Measurements from ENCODE around the gene COMMD6.

The COMMD6 gene

GRCh38 chr13:75518439-75519088 is 19.1 kb downstream of the COMMD6 start:
- DNase-seq: no peak

GRCh38 chr13:75514080-75514995 is 23.3 kb downstream of the COMMD6 start:
- no peak for DNase-seq

DNA sequence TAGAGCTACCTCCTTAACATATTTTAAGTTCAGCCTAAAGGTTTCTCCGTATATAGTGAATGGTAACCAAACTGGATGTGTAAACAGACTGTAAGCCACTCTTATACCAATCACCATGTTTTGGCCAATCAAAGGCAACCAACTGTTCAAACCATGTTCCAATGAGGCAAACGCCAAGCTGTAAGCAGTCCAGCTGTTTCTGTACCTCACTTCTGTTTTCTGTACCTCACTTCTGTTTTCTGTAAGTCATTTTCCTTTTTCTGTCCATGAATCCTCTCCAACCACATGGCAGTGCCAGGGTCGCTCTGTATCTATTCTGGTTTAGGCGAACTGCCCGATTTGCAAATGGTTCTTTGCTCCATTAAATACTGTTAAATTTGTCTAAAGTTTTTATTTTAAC is 24.4 kb downstream of the COMMD6 start:
- DNase-seq: no peak

DNA sequence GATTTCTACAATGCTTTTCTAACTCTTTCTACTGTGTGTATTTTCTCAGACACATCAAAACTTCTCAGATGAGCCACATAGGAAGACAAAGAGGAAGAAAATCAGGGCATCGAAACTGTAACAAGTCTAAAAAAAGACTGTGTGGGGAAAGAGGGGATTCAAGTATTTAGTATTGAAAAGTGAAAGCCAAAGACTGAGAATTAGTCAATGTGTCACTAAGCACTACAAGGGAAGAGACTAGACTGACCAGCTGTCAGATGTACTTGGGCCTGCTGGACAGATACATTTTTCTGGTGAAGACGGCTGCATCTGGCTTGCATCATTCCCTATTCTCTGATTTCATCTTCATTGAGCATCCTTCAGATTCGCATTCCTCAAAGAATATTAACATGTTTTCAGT is 25.4 kb downstream of the COMMD6 start:
- no peak for DNase-seq

GRCh38 chr13:75511051-75511625 is 26.5 kb downstream of the COMMD6 start:
- DNase-seq: no peak

GRCh38 chr13:75508002-75508548 is 29.6 kb downstream of the COMMD6 start:
- DNase-seq: no peak

GRCh38 chr13:75507027-75508001 is 30.3 kb downstream of the COMMD6 start:
- DNase-seq: no peak

DNA sequence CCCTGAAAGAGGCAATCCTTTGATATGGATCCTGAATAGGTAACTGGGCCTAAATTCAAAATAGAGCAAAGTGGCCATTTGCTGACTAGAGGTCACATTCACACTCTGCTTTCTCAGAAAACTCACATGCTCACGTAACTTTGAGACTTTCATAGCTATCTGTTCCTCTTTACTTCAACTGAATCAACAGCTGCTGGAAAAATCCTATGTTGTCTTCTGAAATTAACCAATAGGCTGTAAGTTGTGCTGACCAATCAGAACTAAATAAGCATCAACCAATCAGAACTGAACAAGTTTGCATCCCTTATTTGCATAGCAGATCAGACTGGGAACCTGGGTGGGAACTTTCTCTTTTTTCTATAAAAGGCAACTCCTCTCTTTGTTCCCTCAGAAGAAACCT is 31.6 kb downstream of the COMMD6 start:
- DNase-seq: no peak

- DNase-seq: no peak
Measured at GRCh38 chr13:75505327-75505726, 32.3 kb downstream of the COMMD6 start.

DNA sequence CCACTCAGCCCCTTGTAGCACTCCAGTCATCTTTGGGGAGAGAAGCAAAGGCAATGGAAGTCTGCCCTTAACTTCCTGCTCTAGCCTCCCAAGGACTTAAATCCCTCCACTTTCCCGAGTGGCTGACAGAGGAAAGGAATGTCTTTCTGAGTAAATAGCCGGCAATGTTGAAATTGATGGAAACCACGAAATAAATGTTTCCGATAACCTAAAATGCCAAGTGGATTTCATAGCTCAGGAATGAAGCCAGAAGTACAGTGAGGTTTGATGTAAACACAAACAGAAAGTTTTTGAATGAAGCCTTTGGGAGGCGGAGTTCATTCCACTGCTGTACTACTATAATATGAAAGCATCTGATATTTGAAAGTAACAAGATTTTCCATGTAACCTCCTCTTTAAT is 41.7 kb downstream of the COMMD6 start:
- DNase-seq: no peak

DNA sequence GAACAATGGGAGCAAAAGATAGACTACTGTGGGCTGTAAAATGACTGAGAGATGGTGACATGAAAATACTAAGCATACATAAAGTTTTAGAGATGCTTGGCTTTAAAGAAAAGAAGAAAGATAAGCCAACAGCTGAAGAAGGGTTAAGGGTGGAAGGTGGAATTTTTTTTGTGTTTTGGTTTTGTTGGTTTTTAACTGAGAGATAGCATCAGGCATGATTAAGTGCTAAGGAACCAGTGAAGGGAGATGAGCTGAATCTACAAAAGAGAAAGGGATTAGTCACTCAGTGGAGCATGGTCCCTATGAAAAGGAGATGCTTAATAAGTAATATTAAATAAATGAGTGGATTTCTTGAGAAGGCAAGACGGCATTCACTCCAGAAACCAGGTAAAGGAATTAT is 43.1 kb downstream of the COMMD6 start:
- DNase-seq: no peak

- DNase-seq: no peak
Measured at GRCh38 chr13:75493156-75493555, 44.5 kb downstream of the COMMD6 start.

GRCh38 chr13:75492389-75492788 is 45.3 kb downstream of the COMMD6 start:
- no peak for DNase-seq

GRCh38 chr13:75491376-75491775 is 46.3 kb downstream of the COMMD6 start:
- no peak for DNase-seq

- no peak for DNase-seq
Measured at GRCh38 chr13:75489502-75490263, 48.0 kb downstream of the COMMD6 start.

DNA sequence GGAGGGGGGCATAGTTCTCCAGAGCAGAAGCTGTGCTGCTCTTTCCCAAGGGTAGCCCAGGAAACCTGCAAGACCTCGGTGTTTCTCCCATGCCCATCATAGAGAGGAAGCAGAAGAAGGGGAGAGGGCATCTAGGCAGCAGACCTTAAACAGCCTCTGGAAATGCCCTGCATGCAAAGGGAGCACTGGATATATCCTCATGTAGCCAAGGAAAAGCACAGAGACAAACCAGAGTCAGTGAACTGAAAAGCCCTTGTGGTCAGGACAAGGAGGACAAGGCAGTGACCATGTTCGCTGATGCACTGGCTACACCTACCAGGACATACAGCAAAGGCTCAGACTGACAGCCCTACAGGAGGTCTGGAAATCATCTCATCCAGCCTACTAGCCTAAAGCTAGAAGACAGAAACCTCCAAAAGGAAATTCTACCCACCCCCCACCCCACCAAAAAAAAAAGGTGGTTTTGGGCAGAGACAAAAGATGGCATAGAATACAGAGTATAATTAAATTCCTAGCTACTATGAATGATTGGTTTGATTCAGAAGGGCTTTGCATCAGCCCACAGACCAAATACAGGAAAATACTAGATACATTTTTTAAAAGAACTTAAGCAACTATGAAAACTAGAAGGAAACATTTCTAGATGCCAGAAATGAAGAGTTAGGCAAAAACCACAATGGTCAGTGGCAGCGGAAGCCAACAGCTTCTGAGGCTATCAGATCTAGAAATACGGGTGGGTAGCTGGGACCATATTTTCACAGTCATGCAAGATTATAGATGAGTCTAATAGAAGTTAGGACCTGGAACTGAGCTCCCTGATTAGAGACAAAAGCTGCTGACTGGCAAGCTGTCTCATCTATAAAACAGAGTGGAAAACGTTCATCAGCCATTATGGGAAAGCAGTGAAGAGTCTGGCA is 51.2 kb downstream of the COMMD6 start:
- DNase-seq: no peak

DNA sequence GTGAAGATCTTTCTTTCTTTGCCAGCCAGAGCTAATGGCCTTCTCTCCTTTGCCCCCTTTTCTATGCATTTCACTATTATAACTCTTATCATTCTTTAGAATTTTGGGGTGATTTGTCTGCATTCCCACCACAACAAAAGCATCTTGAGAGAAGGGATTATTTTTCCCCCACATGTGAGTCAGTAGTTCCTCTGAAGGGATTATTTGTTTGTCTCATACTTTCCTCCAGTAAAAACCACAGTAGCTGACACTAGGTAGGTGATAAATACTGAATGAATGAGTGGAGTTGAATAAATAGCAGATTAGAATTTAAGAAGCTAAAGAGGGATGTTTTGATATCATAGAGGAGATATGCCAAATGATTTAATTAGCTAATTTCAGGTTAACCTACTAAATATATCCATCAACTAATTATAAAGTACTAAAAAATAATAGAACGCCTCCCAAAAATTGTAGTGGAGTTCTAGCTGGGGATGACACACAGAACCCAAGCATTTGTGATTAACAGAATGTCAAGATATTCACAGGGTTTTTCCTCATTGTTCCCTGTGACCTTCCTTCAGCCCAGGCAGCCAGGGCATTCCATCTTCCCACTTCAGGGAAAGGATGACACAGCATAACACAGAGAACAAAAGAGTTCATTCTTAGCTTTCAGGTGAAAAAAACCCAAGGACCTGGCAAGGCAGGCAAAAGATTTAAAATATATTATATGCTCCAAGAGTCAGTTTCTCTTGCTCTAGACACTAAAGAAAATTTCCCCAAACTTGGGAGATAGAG is 52.2 kb downstream of the COMMD6 start:
- no peak for DNase-seq

- no peak for DNase-seq
Measured at GRCh38 chr13:75482820-75483079, 54.9 kb downstream of the COMMD6 start.

GRCh38 chr13:75482070-75482819 is 55.4 kb downstream of the COMMD6 start, which contains the start of gene TBC1D4:
TSS of gene TBC1D4 (minus strand) at chr13:75482169. CDS start at chr13:75481767, 402 bp downstream.
- DNase-seq: peak; percentile 84

Data from NCI-H2171 (cell line).